ENCODE data around the gene VPS54.

The VPS54 gene

DNA sequence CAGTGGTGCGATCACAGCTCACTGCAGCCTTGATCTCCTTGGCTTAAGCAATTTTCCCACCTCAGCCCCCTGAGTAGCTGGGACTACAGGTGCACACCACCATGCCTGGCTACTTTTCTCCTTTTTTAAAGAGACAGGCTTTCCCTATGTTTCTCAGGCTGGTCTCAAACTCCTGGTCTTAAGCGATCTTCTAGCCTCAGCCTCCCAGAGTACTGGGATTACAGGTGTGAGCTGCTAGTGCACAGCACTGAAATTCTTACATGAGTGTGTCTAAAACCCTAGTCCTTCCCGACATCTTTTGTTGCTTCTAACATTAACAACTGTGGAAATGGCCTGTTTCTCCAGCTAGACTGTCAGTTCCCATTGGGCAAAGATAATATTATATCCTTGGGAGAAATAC, 174.6 kb downstream of the VPS54 start:
- DNase-seq (ENCODE audit: low read depth in 2 of 2), result no peak

DNA sequence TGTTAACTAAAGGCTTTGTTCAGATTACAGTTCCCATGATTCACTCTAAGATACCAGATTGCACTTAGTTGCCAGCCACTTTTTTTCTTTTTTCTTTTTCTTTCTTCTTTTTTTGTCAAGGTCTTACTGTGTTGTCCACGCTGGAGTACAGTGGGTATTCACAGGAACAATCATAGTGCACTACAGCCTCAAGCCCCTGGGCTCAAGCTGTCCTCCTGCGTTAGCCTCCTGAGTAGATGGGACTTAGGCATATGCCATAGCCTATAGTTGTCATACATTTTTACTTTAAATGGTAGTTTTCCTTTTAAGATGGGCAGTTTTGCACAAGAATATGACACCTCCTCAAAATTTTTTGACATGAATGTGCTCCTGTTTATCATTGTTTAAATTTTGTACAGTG, 175.4 kb downstream of the VPS54 start:
- DNase-seq (ENCODE audit: low read depth in 2 of 2), result no peak

DNA sequence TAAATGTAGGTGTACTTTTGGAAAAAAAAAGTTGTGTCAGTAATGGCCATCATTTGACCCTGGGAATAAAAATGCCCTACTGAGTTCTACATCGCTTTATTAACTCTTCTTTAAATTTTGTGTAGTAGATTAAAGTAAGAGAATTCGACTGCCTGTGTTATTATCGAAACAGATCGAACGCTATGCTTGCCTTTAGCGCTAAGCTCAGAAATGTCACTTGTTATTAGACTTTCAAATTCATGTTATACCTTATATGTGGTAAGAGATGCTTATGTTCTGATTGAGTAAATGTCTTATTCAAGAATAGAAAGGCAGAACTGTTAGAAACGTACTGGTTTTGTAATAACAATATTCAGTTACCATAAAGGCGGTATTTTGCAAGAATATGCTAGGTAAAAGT, 176.1 kb downstream of the VPS54 start:
- DNase-seq (ENCODE audit: low read depth in 2 of 2), result no peak

DNA sequence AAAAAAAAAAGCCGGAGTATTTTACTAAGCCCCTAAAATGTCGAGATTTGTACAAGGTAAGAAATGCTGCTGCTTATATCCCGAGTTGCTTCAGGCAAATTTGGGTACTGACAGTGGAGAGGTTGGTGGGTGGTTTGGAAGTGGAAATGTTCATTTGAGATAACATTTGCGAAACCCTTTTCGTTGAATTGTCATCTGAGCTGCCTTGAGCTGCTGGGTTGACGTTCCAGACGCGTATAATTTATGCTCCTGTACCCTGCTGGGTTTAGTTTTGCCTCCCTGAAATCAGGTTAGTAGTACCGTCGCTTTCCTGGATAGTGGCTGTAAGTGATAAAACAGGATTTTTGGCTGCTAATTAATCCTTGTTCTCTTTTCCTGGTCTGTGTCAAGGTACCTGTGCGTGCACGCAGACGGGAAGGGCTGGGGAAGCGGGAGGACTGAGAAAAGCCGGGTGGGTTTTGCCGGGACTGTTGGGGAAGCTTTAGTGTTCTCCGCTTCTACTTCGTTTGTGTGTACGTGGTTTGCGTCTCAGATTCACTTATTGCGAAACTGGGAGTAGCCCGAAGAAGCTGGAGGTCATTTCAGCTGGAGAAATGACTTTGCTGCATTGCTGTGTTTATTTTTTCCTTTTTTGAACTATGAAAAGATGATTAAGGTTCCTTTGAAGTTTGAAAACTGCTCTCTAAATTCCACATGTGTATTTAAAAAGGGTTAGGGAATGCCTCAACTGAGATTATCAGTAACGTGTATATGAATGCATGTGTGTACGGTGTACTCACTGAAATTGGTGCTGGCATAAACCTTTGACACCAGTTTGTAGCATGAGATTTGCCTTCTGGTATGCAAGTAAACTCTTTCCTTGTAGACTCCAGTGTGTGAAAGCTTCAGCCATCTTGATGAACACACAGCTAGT, 176.8 kb downstream of the VPS54 start:
- no peak for DNase-seq (ENCODE audit: low read depth in 2 of 2)
